GM12878 (cell line): ENCODE data around the gene PALLD. TPM values are rescaled to one million over a fixed set of nuclear protein-coding genes. Genes with fewer than 3 reads are reported as not detected.

Experiments
- ATAC-seq: fragments of 200-7000 bp; cut with Tn5 transposase; 3 replicates; pipeline ENCODE4 v1.9.1; 2020; ENCODE audit warnings: mild to moderate bottlenecking, moderate library complexity
- BruUV-seq: library from RNA; stranded (reverse); fragments of 400-500 nt; replicated peaks from 2 replicates; lab custom pipeline; 2021; lab: Mats Ljungman, UMichigan
- CTCF ChIA-PET: fragments of 300-600 bp; sonication (Branson Sonifier 250); formaldehyde crosslinking; extraction: SDS; loops from one replicate; lab custom pipeline; 2021; ENCODE audit warnings: inconsistent platforms; lab: Yijun Ruan, JAX
- POLR2A ChIA-PET: fragments of 350-600 bp; formaldehyde crosslinking; extraction: SDS; loops from one replicate; lab custom pipeline; 2021; ENCODE audit warnings: inconsistent platforms; lab: Charles Lee
- RAD21 ChIA-PET: fragments of 300-600 bp; sonication (Branson Sonifier 250); formaldehyde crosslinking; loops from one replicate; lab custom pipeline; 2023; ENCODE audit warnings: antibody characterized with exemption; ENCODE audit not compliant: unreplicated experiment; lab: Charles Lee
- SMC1A ChIA-PET: fragments of 300-600 bp; sonication (Branson Sonifier 250); formaldehyde crosslinking; loops from one replicate; lab custom pipeline; 2023; ENCODE audit not compliant: unreplicated experiment, uncharacterized antibody; lab: Charles Lee
- DNase-seq: peaks from one replicate; pipeline ENCODE4 v3.0.0-alpha.2; 2011; ENCODE audit warnings: low read depth, low spot score
- FAIRE-seq: peaks from 3 replicates; lab custom pipeline; 2011; peaks lifted over from hg19 to GRCh38; lab: Jason Lieb, UNC
- H2AFZ ChIP-seq: 2 replicates; pipeline ENCODE4 v1.6.0; 2011; ENCODE audit warnings: low read depth, low read length, control low read depth; ENCODE audit not compliant: control insufficient read depth
- H3K27ac ChIP-seq: 2 replicates; pipeline ENCODE4 v1.5.1; 2011; ENCODE audit warnings: control low read depth; ENCODE audit not compliant: control insufficient read depth, insufficient read depth
- H3K27me3 ChIP-seq, 2 experiments: replicated peaks in 1 of 2; 2 replicates each; pipeline versions ENCODE4 v1.6.0 to v1.6.1; 2011; ENCODE audit warnings: low read length in 1 of 2; ENCODE audit not compliant: control insufficient read depth in 2 of 2, insufficient read depth in 2 of 2
- H3K36me3 ChIP-seq, 2 experiments: 2 replicates each; pipeline ENCODE4 v1.5.1; 2011; ENCODE audit warnings: low read length in 1 of 2; ENCODE audit not compliant: control insufficient read depth in 2 of 2, insufficient read depth in 2 of 2
- H3K4me1 ChIP-seq: 2 replicates; pipeline ENCODE4 v1.6.1; 2011; ENCODE audit warnings: mild to moderate bottlenecking, low read length, moderate library complexity, mixed read lengths; ENCODE audit not compliant: control insufficient read depth, insufficient read depth
- H3K4me2 ChIP-seq: 2 replicates; pipeline ENCODE4 v1.6.0; 2011; ENCODE audit warnings: control low read depth; ENCODE audit not compliant: control insufficient read depth, insufficient read depth
- H3K4me3 ChIP-seq: fragments of 200-600 bp; sonication (generic); 2 replicates; pipeline ENCODE4 v1.5.1; 2016
- H3K79me2 ChIP-seq: 2 replicates; pipeline ENCODE4 v1.6.0; 2011; ENCODE audit warnings: low read length; ENCODE audit not compliant: control insufficient read depth, insufficient read depth
- H3K9ac ChIP-seq: 2 replicates; pipeline ENCODE4 v1.8.0; 2011; ENCODE audit warnings: low read length, control low read depth, mixed read lengths; ENCODE audit not compliant: control insufficient read depth, insufficient read depth
- H3K9me3 ChIP-seq: replicated peaks from 3 replicates; pipeline ENCODE4 v1.5.1; 2011; ENCODE audit warnings: mild to moderate bottlenecking, low read length; ENCODE audit not compliant: control insufficient read depth, insufficient read depth
- H4K20me1 ChIP-seq: 2 replicates; pipeline ENCODE4 v1.6.0; 2011; ENCODE audit not compliant: control insufficient read depth, insufficient read depth
- CREB1 ChIP-seq: IDR thresholded peaks from 2 replicates; pipeline ENCODE4 v1.6.1; 2012; ENCODE audit warnings: low read depth, mild to moderate bottlenecking, inconsistent platforms
- E2F4 ChIP-seq: IDR thresholded peaks from 2 replicates; pipeline ENCODE4 v1.6.1; 2012; ENCODE audit warnings: low read depth, low read length, improper control_type of control experiment
- EP300 ChIP-seq, 2 experiments: fragments of 150-350 bp in 1 of 2; IDR thresholded peaks; 2 replicates each; pipeline ENCODE4 v1.6.1; 2011 to 2012; ENCODE audit warnings: low read depth in 2 of 2, low read length in 2 of 2, borderline replicate concordance in 1 of 2, improper control_type of control experiment in 1 of 2, inconsistent platforms in 1 of 2; ENCODE audit not compliant: control insufficient read depth in 1 of 2
- IKZF2 ChIP-seq, 2 experiments: fragments of 450-650 bp; IDR thresholded peaks; 2 replicates each; pipeline ENCODE4 v1.6.1; 2017; ENCODE audit warnings: mild to moderate bottlenecking in 2 of 2, moderate library complexity in 2 of 2
- MTA2 ChIP-seq: fragments of 450-650 bp; IDR thresholded peaks from 2 replicates; pipeline ENCODE4 v1.6.1; 2016; ENCODE audit warnings: low read depth, mild to moderate bottlenecking, moderate library complexity
- MXI1 ChIP-seq: fragments of 150-350 bp; IDR thresholded peaks from 2 replicates; pipeline ENCODE4 v1.6.1; 2011; ENCODE audit warnings: low read depth, mild to moderate bottlenecking, inconsistent platforms, low read length, improper control_type of control experiment
- NFXL1 ChIP-seq: fragments of 450-650 bp; IDR thresholded peaks from 2 replicates; pipeline ENCODE4 v1.6.1; 2017; ENCODE audit warnings: antibody characterized with exemption, mild to moderate bottlenecking, borderline replicate concordance
- RAD51 ChIP-seq: fragments of 450-650 bp; IDR thresholded peaks from 2 replicates; pipeline ENCODE4 v1.6.1; 2016; ENCODE audit warnings: moderate library complexity, mild to moderate bottlenecking, inconsistent platforms
- TARDBP ChIP-seq: IDR thresholded peaks from 2 replicates; pipeline ENCODE4 v1.6.1; 2016; ENCODE audit warnings: borderline replicate concordance
- TCF7 ChIP-seq: IDR thresholded peaks from 2 replicates; pipeline ENCODE4 v1.6.1; 2014; ENCODE audit warnings: antibody characterized with exemption, borderline replicate concordance
- ZNF384 ChIP-seq: IDR thresholded peaks from 2 replicates; pipeline ENCODE4 v1.6.1; 2012; ENCODE audit warnings: low read depth, mild to moderate bottlenecking, low read length, improper control_type of control experiment, borderline replicate concordance
- ZNF592 ChIP-seq: fragments of 450-650 bp; IDR thresholded peaks from 2 replicates; pipeline ENCODE4 v1.6.1; 2017; ENCODE audit warnings: mild to moderate bottlenecking, moderate library complexity
- ZNF687 ChIP-seq: fragments of 450-650 bp; IDR thresholded peaks from 2 replicates; pipeline ENCODE4 v1.6.1; 2017; ENCODE audit warnings: mild to moderate bottlenecking, moderate library complexity
- WGBS: methylation state at CpG from one replicate; pipeline ENCODE4 v1.1.6; 2016; ENCODE audit warnings: low lambda C conversion rate; ENCODE audit not compliant: insufficient replicate concordance, insufficient coverage; ENCODE audit errors: missing lambda C conversion rate; 5-methylcytosine and 5-hydroxymethylcytosine counted together
- in situ Hi-C: fragments of 300-500 bp; cut with MboI; formaldehyde crosslinking; loops from 9 replicates; pipeline ENCODE4 v1.14.3; 2018; ENCODE audit warnings: mixed read lengths
- intact Hi-C: fragments of 100-400 bp; cut with micrococcal nuclease; formaldehyde crosslinking; loops from one replicate; pipeline ENCODE4 v1.14.2; 2022; ENCODE audit not compliant: unreplicated experiment
- polyA plus RNA-seq, 11 experiments: library from polyadenylated mRNA; depleted of rRNA in 4 of 11; unstranded in 6 of 11; stranded (reverse) in 5 of 11; fragments of >200 nt; fragmentation: Nextera tagmentation in 4 of 11; fragmentation: Illumina TruSeq in 1 of 11; extraction: Ambion mirVana in 4 of 11; extraction: Trizol in 1 of 11; gene quantifications; 1 replicate in 1 of 11; 2 replicates in 10 of 11; pipeline versions ENCODE4 v1.2.1 to v1.2.3, GENCODE V29; 2011 to 2016; ENCODE audit warnings: inconsistent platforms in 2 of 11, missing spikeins in 2 of 11, low read depth in 1 of 11
- total RNA-seq, 4 experiments: library from RNA; depleted of rRNA in 3 of 4; stranded (reverse); fragments of >200 nt in 3 of 4; fragmentation: Illumina TruSeq in 1 of 4; extraction: Trizol in 1 of 4; gene quantifications; 2 replicates each; pipeline versions ENCODE4 v1.2.1 to v1.2.3, GENCODE V29; 2013 to 2021

PALLD gene
- total and polyA plus RNA-seq, 10 of the 15 experiments (the other 5 are each of a cell fraction or from before 2014, with no cell fraction given) = 1.0 to 7.7 (median 1.7) TPM

- TF ChIP-seq ZNF384 (no peak), TCF7 (no peak), RAD51 (no peak), E2F4 (no peak), CREB1 (no peak), EP300 (IDR thresholded peaks at IDR 0.05; ENCODE audit: borderline replicate concordance in 1 of 2, control insufficient read depth in 1 of 2, low read depth in 2 of 2, low read length in 2 of 2) (no peak), NFXL1 (no peak), TARDBP (no peak), MXI1 (no peak)
Measured at GRCh38 chr4:168716406-168717129, 219.7 kb downstream of the PALLD start (continued).

GRCh38 chr4:168717847-168718246, 221.0 kb downstream of the PALLD start:
- RAD21 ChIA-PET = interaction anchor here (1.0 to 1.5 kb wide), 3 partner anchors 131 to 206 kb away, joined by 3 to 4 read pairs (median 3); no protein-coding TSS in a partner anchor
- H2AFZ ChIP-seq = no peak overlapping the region
- no peaks in the 10 kb centered on the region for H3K4me1 ChIP-seq
- POLR2A ChIA-PET = interaction anchor here (1.0 kb wide), 1 partner anchor 22 kb away, joined by 3 read pairs; no protein-coding TSS in a partner anchor
- no peaks in the 10 kb centered on the region for H3K9me3 ChIP-seq
- no peaks in the 10 kb centered on the region for H3K27me3 ChIP-seq
- H3K4me2 ChIP-seq = no peak overlapping the region
- no peaks in the 10 kb centered on the region for H3K79me2 ChIP-seq
- ATAC-seq (peak; percentile 61), DNase-seq (no peak), FAIRE-seq (no peak)
- SMC1A ChIA-PET = interaction anchor here (2.8 kb wide), 1 partner anchor 9 kb away, joined by 7 read pairs; no protein-coding TSS in a partner anchor
- in situ Hi-C loops (no loop called here), intact Hi-C loops (loop anchor here (10.0 kb wide), 1 partner anchor 533 kb away; no protein-coding TSS in a partner anchor)
- H3K4me3 ChIP-seq = no peak overlapping the region
- no peak overlapping the region for H3K9ac ChIP-seq
- no TSS peak for BruUV-seq
- no peak overlapping the region for H3K27ac ChIP-seq
- H4K20me1 ChIP-seq = no peaks in the 10 kb centered on the region
- WGBS = 45% methylated on average over 3 of the region's 3 CpGs
- H3K36me3 ChIP-seq = no peaks in the 10 kb centered on the region
- CTCF ChIA-PET = no interaction called here
- TF ChIP-seq ZNF592 = no peak
- TF ChIP-seq ZNF687 = peak; percentile 43; the same call in 1 of the 2 replicates
- peak; percentile 14 to 42; a peak in 1 of 4 replicates for TF ChIP-seq IKZF2 (IDR thresholded peaks at IDR 0.05)
- 0 out of 2 replicates have a peak, but pooled peaks have one; percentile 30 for TF ChIP-seq MTA2
